OCI-LY7 (cell line): ENCODE data around the gene ELAC2.

Experiments used
- EZH2phosphoT487 ChIP-seq: fragments of 200-600 bp; sonication (generic); IDR thresholded peaks from 2 replicates; pipeline ENCODE4 v1.6.1; 2018; ENCODE audit warnings: low read depth, borderline replicate concordance, mild to moderate bottlenecking, mixed run types, antibody characterized with exemption, low read length, moderate library complexity, mixed read lengths
- TF ChIP-seq, protein P1 (sequence below): fragments of 200-600 bp; sonication (generic); conservative IDR thresholded peaks from 2 replicates; pipeline ENCODE4 v1.5.1; 2014; ENCODE audit warnings: mild to moderate bottlenecking, antibody characterized with exemption, low read length, moderate library complexity, mixed read lengths

GRCh38 chr17:13003927-13004326 is 13.9 kb downstream of the ELAC2 start:
- TF ChIP-seq, protein P1, sequence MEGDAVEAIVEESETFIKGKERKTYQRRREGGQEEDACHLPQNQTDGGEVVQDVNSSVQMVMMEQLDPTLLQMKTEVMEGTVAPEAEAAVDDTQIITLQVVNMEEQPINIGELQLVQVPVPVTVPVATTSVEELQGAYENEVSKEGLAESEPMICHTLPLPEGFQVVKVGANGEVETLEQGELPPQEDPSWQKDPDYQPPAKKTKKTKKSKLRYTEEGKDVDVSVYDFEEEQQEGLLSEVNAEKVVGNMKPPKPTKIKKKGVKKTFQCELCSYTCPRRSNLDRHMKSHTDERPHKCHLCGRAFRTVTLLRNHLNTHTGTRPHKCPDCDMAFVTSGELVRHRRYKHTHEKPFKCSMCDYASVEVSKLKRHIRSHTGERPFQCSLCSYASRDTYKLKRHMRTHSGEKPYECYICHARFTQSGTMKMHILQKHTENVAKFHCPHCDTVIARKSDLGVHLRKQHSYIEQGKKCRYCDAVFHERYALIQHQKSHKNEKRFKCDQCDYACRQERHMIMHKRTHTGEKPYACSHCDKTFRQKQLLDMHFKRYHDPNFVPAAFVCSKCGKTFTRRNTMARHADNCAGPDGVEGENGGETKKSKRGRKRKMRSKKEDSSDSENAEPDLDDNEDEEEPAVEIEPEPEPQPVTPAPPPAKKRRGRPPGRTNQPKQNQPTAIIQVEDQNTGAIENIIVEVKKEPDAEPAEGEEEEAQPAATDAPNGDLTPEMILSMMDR = no peak
- no peak for TF ChIP-seq EZH2phosphoT487
